ENCODE results near the gene RHBDF1. TPM values are rescaled to one million over a fixed set of nuclear protein-coding genes. Genes with fewer than 3 reads are reported as not detected.

Gene RHBDF1
- total and polyA plus RNA-seq, 2 experiments from 2014 or later, result 22.6 to 24.5 TPM

GRCh38 chr16:71210-71539, 1.3 kb downstream of the RHBDF1 start:
- Mint-ChIP-seq H3K9me3 (no peaks in the 10 kb centered on the region), H3K27ac (no peak overlapping the region), H3K36me3 (ENCODE audit: low read depth) (no peaks in the 10 kb centered on the region), H3K4me1 (peaks cover 48% of the 10 kb centered on the region), H3K4me3 (peak overlapping the region; percentile 78), H3K27me3 (ENCODE audit: insufficient read depth, low read depth, poor library complexity) (peaks cover 26% of the 10 kb centered on the region)
- no peaks in the 10 kb centered on the region for H3K27me3 ChIP-seq (ENCODE audit: insufficient read depth)
- H3K4me3 ChIP-seq, result peak overlapping the region; percentile 76
- H4K20me1 ChIP-seq (replicated peaks; ENCODE audit: insufficient read depth), result 0 out of 2 replicates have a peak, but pooled peaks cover 5% of the 10 kb centered on the region
- peaks cover 34% of the 10 kb centered on the region for H3K4me1 ChIP-seq (ENCODE audit: insufficient read depth)
- TF ChIP-seq CREB1 (CRISPR knock-in tag; IDR thresholded peaks at IDR 0.05; ENCODE audit: low read depth), result no peak
- TF ChIP-seq NANOG (IDR thresholded peaks at IDR 0.05; ENCODE audit: borderline replicate concordance), result no peak
- TF ChIP-seq REST (IDR thresholded peaks at IDR 0.05; ENCODE audit: unreplicated experiment), result no peak
- no peak for TF ChIP-seq ETS1 (IDR thresholded peaks at IDR 0.05)
- H2AFZ ChIP-seq, result no peak overlapping the region
- no peaks in the 10 kb centered on the region for H3K9me2 ChIP-seq (ENCODE audit: insufficient read depth)
- H3K27ac ChIP-seq (ENCODE audit: low read depth), result peak overlapping the region; percentile 27
- no peak for ATAC-seq
- DNase-seq (ENCODE audit: low spot score), result no peak
- no peaks in the 10 kb centered on the region for H3K36me3 ChIP-seq (ENCODE audit: insufficient read depth)
- peaks cover 4% of the 10 kb centered on the region; the same call in 1 of the 2 replicates for H3K79me2 ChIP-seq (replicated peaks; ENCODE audit: insufficient read depth)
- H3K4me2 ChIP-seq, result peak overlapping the region; percentile 93
- peaks cover 11% of the 10 kb centered on the region; the same call in 1 of the 2 replicates for H3F3A ChIP-seq (replicated peaks; ENCODE audit: low read depth)

GRCh38 chr16:69181-69580, 3.2 kb downstream of the RHBDF1 start:
- ATAC-seq (no peak), DNase-seq (ENCODE audit: low spot score) (no peak)
- Histone ChIP-seq H3K79me2 (replicated peaks; ENCODE audit: insufficient read depth) (peaks cover 4% of the 10 kb centered on the region; the same call in 1 of the 2 replicates), H3K9me2 (ENCODE audit: insufficient read depth) (no peaks in the 10 kb centered on the region), H3K27me3 (ENCODE audit: insufficient read depth) (no peaks in the 10 kb centered on the region), H3K27ac (ENCODE audit: low read depth) (no peak overlapping the region), H3K4me3 (no peak overlapping the region), H3K36me3 (ENCODE audit: insufficient read depth) (no peaks in the 10 kb centered on the region), H4K20me1 (replicated peaks; ENCODE audit: insufficient read depth) (peaks cover 5% of the 10 kb centered on the region; the same call in 1 of the 2 replicates), H3K4me1 (ENCODE audit: insufficient read depth) (peaks cover 15% of the 10 kb centered on the region), H3K4me2 (no peak overlapping the region), H2AFZ (no peak overlapping the region), H3F3A (replicated peaks; ENCODE audit: low read depth) (no peaks in the 10 kb centered on the region; the same call in 1 of the 2 replicates)
- H3K36me3 Mint-ChIP-seq (ENCODE audit: low read depth), result no peaks in the 10 kb centered on the region; the same call in 2 of the 3 replicates
- H3K4me3 Mint-ChIP-seq, result no peak overlapping the region; the same call in 2 of the 3 replicates
- H3K27me3 Mint-ChIP-seq (ENCODE audit: insufficient read depth, low read depth, poor library complexity), result peaks cover 21% of the 10 kb centered on the region
- peaks cover 39% of the 10 kb centered on the region for H3K4me1 Mint-ChIP-seq
- no peaks in the 10 kb centered on the region for H3K9me3 Mint-ChIP-seq
- no peak overlapping the region for H3K27ac Mint-ChIP-seq
- TF ChIP-seq ZNF331 (CRISPR knock-in tag; IDR thresholded peaks at IDR 0.05; ENCODE audit: low read depth), result no peak
- TF ChIP-seq EZH2 (IDR thresholded peaks at IDR 0.05; ENCODE audit: low read depth, unreplicated experiment), result no peak
- no peak for TF ChIP-seq JUNB (IDR thresholded peaks at IDR 0.05; ENCODE audit: unreplicated experiment)
- no peak for TF ChIP-seq ETS1 (IDR thresholded peaks at IDR 0.05)
- TF ChIP-seq REST (IDR thresholded peaks at IDR 0.05; ENCODE audit: unreplicated experiment), result no peak
- no peak for TF ChIP-seq CREB1 (CRISPR knock-in tag; IDR thresholded peaks at IDR 0.05; ENCODE audit: low read depth)
- no peak for TF ChIP-seq STAT1 (IDR thresholded peaks at IDR 0.05; ENCODE audit: unreplicated experiment)

Data from GM23338 (cell line).